Mesothelial cell of epicardium (in vitro differentiated cells): ENCODE results near the gene CAMTA2. TPM values are rescaled to one million over a fixed set of nuclear protein-coding genes. Genes with fewer than 3 reads are reported as not detected.
A peak's percentile ranks its signal among the peaks of the same experiment; 100 is the strongest.

Source experiments
- DNase-seq, 2 experiments: peaks; one replicate each; pipeline ENCODE4 v3.0.0; 2021; ENCODE audit warnings: low spot score in 2 of 2; ENCODE audit not compliant: unreplicated experiment in 2 of 2
- H3K27ac Mint-ChIP-seq: 2 replicates; pipeline ENCODE4 v1.8.0; 2021; ENCODE audit warnings: mixed read lengths
- H3K27me3 Mint-ChIP-seq: 2 replicates; pipeline ENCODE4 v1.8.0; 2021; ENCODE audit warnings: low read depth, mixed read lengths
- H3K36me3 Mint-ChIP-seq: 2 replicates; pipeline ENCODE4 v1.8.0; 2021; ENCODE audit warnings: mixed read lengths
- H3K4me1 Mint-ChIP-seq: 2 replicates; pipeline ENCODE4 v1.8.0; 2021; ENCODE audit warnings: mixed read lengths
- H3K4me3 Mint-ChIP-seq: 2 replicates; pipeline ENCODE4 v1.8.0; 2021; ENCODE audit warnings: mild to moderate bottlenecking, moderate library complexity, mixed read lengths
- H3K9me3 Mint-ChIP-seq: 2 replicates; pipeline ENCODE4 v1.8.0; 2021; ENCODE audit warnings: mixed read lengths
- total RNA-seq: library from RNA; stranded (reverse); gene quantifications from 3 replicates; pipeline ENCODE4 v1.2.1, GENCODE V29; 2021
- TF ChIP-seq, protein P1 (sequence below): fragments of 200-600 bp; sonication (generic); IDR thresholded peaks from one replicate; pipeline ENCODE4 v1.5.0; 2021; ENCODE audit warnings: antibody characterized with exemption; ENCODE audit not compliant: unreplicated experiment

The CAMTA2 gene
- total RNA-seq, 1 donor from 2014 or later: 31.6 TPM

DNA sequence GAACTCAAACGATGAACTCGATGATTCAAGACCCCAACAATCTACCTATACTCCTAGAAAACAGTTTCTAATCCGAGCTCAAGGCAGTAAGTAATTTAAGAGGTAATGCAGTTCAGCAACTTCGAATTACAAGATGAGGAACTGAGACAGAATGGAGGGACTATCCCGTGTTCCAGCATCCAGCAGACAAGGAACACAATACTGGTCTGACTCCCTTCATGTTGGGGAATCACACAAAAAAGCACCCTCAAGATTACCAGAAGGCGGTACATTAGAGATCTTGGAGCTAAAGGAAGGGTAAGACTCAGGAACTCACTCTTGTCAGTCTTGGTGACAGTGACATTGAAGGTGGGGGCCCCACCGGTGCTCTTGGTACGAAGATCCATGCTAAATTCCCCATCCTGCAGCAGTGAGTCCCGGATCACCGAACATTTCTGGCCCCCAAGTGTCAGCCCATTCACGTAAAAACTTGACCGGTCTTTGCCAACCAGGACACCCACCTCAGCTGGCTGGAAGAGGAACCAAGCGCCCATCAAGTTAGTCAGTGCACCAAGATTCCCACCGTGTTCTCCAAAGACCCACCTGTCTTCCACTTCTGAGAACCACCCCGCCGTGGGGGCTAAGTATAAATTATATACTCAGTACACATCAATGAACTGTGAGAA is 41.0 kb downstream of the CAMTA2 start:
- Mint-ChIP-seq H3K4me3 (peak overlapping the region; percentile 93), H3K27me3 (no peaks in the 10 kb centered on the region), H3K27ac (peak overlapping the region; percentile 93), H3K36me3 (peaks cover 8% of the 10 kb centered on the region), H3K4me1 (peaks cover 42% of the 10 kb centered on the region), H3K9me3 (no peaks in the 10 kb centered on the region)
- DNase-seq: no peak
- TF ChIP-seq, protein P1, sequence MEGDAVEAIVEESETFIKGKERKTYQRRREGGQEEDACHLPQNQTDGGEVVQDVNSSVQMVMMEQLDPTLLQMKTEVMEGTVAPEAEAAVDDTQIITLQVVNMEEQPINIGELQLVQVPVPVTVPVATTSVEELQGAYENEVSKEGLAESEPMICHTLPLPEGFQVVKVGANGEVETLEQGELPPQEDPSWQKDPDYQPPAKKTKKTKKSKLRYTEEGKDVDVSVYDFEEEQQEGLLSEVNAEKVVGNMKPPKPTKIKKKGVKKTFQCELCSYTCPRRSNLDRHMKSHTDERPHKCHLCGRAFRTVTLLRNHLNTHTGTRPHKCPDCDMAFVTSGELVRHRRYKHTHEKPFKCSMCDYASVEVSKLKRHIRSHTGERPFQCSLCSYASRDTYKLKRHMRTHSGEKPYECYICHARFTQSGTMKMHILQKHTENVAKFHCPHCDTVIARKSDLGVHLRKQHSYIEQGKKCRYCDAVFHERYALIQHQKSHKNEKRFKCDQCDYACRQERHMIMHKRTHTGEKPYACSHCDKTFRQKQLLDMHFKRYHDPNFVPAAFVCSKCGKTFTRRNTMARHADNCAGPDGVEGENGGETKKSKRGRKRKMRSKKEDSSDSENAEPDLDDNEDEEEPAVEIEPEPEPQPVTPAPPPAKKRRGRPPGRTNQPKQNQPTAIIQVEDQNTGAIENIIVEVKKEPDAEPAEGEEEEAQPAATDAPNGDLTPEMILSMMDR: no peak

DNA sequence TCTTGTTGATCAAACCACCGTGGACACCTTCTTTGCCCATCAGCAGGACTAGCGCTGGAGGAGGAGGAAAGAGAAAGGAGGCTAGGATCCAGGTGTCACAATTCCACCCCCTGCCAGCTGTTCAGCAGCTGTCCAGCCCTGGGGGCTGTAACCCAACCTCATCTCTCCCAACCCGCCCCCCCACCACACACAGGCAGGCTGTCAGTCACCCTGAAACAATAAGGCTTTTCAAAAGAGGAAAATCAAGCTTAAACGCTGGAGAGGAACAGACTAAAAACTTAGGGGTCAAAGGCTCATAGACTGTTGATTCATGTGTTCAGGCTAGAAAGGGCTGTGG is 41.6 kb downstream of the CAMTA2 start:
- Mint-ChIP-seq H3K4me1 (peaks cover 42% of the 10 kb centered on the region), H3K9me3 (no peaks in the 10 kb centered on the region), H3K36me3 (peaks cover 8% of the 10 kb centered on the region), H3K27ac (peak overlapping the region; percentile 93), H3K4me3 (peak overlapping the region; percentile 93), H3K27me3 (no peaks in the 10 kb centered on the region)
- no peak for DNase-seq
- TF ChIP-seq, protein P1: no peak

DNA sequence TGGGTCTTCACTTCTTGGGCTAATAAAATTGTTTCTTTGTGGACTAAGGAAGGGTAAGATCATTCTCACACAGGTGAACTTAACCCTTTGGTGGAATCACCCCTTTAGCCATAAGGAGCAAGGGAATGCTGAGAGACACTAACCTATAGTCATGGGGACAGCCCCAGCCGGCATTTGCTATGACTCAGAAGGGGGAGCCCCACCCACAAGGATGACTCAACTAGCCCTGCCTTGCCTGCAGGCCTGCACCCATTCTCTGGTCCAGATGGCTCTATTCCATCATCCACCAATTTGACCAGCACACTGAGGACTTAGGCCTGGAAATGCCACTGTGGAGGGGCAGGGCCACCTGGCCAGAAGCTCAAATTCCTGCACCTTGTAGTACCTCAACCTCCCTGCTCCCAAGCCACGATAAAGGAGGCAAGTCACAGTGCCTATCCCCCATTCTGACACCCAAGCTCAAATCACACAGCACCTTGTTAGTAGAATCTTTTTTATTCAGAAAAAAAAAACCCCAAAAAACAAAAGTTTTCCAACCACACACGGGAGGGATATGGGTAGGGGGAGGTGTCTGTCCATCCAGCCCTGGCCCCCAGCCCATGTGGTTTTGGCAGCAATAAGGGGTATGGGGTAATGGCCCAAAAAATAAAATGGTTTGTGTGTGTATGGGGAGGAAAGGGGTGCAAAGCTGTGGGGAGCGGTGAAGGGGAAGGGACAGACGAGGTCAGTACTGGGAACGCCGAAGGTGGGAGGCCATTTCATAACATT is 42.1 kb downstream of the CAMTA2 start:
- H3K4me3 Mint-ChIP-seq: peak overlapping the region; percentile 52
- peak overlapping the region; percentile 78 for H3K27ac Mint-ChIP-seq
- no peaks in the 10 kb centered on the region for H3K9me3 Mint-ChIP-seq
- H3K27me3 Mint-ChIP-seq: no peaks in the 10 kb centered on the region
- TF ChIP-seq, protein P1: no peak
- DNase-seq: no peak
- H3K4me1 Mint-ChIP-seq: peaks cover 39% of the 10 kb centered on the region
- peaks cover 8% of the 10 kb centered on the region for H3K36me3 Mint-ChIP-seq

DNA sequence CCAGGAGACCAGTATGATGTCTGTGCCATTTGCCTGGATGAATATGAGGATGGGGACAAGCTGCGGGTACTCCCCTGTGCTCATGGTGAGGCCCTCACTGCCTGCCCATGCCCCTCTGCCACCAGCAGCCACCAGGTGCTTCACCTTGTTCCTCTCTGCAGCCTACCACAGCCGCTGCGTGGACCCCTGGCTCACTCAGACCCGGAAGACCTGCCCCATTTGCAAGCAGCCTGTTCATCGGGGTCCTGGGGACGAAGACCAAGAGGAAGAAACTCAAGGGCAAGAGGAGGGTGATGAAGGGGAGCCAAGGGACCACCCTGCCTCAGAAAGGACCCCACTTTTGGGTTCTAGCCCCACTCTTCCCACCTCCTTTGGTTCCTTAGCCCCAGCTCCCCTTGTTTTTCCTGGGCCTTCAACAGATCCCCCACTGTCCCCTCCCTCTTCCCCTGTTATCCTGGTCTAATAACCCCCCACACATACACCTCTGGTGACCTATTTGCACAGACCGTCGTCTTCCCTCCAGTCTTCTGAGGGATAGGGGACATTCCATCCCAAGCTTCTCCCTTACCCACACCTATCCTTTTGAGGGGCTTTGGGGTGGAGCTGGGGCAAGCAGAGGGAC is 42.8 kb downstream of the CAMTA2 start:
- Mint-ChIP-seq H3K36me3 (peaks cover 8% of the 10 kb centered on the region), H3K27ac (peak overlapping the region; percentile 78), H3K4me1 (peaks cover 35% of the 10 kb centered on the region), H3K9me3 (no peaks in the 10 kb centered on the region), H3K27me3 (no peaks in the 10 kb centered on the region), H3K4me3 (no peak overlapping the region)
- TF ChIP-seq, protein P1: no peak
- no peak for DNase-seq

DNA sequence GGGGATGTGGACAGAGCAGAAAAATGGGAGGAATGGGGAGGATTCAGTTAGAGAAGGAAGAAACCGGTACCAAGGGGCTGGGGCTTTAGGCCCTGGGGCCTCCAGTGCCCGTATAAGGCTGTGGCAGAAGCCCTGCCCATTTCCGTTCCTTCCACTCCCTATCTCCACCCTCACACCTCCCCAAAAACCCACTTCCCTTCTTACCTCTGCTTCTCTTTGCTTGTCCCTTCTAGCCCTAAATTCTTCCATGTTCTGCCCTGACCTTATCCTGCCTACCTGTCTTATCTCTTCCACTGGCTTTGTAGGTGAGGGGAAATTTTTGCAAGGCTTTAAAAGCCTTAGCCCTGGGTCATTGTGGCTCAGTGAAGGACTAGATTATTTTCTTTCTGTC is 43.3 kb downstream of the CAMTA2 start:
- H3K4me3 Mint-ChIP-seq: no peak overlapping the region
- H3K27ac Mint-ChIP-seq: peak overlapping the region; percentile 78
- H3K9me3 Mint-ChIP-seq: no peaks in the 10 kb centered on the region
- peaks cover 8% of the 10 kb centered on the region for H3K36me3 Mint-ChIP-seq
- H3K27me3 Mint-ChIP-seq: no peaks in the 10 kb centered on the region
- peaks cover 38% of the 10 kb centered on the region for H3K4me1 Mint-ChIP-seq
- DNase-seq: no peak
- TF ChIP-seq, protein P1: no peak
